HG02981 (cell line): ENCODE data around the gene DHCR7.
"Not testable (repeated sequence)": the region's sequence is repeated elsewhere in the genome, so short reads cannot be mapped to it uniquely, and the experiment has no call there.

Experiments
- ATAC-seq: cut with Tn5 transposase; IDR thresholded peaks from one replicate; pipeline ENCODE4 v1.9.1; 2021; ENCODE audit warnings: mild to moderate bottlenecking, moderate library complexity; ENCODE audit not compliant: unreplicated experiment

The DHCR7 gene

DNA sequence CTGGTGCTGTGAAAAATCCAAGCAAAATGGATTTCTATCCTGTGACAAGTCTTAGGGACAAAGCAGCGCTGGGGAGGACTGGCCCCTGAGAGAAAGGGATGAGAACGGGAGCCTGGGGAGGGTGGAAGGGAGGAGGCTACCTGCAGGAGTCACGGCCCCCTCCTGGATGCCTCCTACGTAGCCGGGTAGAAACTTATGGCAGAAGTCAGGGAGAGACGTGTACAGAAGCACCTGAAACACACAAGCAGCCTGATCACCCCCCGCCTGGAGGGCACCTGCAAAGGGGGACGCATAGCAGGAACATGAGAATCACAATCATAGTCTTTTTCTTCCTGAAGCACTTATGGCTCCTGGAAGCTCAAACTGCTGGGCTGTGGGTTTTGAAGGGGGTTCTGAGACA lies 6.1 kb downstream of the DHCR7 start:
- ATAC-seq, result no peak

DNA sequence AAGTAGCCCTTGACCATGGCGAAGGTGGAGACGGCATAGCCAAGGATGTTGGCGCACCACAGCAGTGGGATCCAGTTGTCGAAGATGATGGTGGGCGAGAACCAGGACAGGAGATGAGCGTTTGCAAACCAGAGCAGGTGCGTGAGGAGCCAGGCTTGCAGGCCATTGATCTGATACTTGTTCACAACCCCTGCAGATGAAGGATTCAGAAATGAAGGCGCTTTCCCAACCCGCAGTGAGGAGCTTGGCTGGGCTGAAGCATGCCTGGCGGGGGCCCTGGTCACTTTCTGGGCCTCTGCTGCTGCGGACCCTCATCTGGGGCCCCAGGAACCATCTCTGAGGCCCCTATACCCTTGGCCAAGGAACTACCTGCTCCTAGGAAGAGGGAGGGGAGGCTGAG lies 6.9 kb downstream of the DHCR7 start:
- no peak for ATAC-seq

DNA sequence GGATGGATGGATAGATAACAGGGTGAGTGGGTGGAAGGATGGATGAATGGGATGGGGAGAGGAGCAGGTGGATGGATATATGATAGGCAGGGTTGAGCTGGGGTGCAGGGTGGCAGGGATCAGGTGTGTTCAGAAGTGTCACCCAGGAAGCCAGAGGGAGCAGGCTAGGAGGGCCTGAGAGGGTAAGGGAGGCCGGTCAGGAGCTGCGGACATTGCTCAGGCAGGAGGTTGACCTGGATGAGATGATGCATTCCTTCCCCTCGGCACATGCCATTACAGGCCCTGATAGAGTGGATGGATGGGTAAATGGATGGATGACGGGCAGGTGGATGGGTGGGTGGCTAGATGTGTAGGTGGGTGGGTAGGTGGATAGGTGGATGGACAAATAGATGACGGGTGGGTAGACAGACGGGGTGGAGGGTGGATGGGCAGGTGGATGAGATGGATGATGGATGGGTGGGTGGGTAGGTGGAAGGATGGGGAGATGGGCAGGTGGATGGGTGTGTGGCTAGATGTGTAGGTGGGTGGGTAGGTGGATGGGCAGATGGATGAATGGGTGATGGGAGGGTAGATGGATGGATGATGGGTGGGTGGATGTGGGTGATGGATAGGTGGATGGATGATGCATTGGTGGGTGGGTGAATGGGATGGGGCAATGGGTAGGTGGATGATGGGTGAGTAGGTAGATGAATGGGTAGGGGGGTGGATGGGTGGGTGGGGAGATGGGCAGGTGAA lies 8.0 kb downstream of the DHCR7 start:
- no peak for ATAC-seq

DNA sequence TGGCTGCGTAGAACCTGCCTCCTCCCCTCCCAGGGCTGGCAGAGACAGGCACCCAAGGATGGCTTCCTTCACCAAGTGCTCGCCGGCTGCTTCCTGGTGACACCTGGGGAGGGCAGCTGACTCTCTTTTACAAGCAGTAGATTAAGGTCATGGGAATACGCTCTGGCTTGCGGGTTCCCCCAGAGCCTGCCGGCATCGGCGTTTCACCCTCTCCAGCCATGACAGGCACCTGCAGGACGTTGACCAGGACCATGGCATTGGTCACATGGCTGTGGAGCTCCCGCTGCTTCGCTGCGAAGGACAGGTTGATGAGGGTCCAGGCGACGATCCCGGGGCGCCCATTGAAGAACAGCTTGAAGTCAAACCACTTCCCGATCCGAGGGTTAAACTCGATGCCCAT lies 9.5 kb downstream of the DHCR7 start:
- ATAC-seq, result no peak

DNA sequence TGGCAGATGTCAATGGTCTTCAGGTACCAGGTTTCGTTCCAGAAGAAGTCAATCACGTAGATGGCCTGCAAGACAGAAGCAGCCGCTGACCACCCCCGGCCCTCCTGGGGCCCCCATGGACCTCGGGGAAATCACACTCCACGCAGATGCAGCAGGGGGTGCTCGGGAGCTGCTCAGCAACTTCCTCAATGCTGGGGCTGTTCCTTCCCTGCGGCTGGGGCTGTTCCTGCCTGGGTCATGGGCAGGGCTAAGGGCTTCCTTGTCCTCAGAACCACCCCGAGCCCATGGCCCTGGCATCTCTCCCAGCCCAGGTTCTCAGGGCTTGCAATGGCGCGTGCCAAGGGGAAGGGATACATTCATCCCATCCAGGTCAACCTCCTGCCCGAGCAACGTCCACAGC lies 10.3 kb downstream of the DHCR7 start:
- ATAC-seq, result no peak

DNA sequence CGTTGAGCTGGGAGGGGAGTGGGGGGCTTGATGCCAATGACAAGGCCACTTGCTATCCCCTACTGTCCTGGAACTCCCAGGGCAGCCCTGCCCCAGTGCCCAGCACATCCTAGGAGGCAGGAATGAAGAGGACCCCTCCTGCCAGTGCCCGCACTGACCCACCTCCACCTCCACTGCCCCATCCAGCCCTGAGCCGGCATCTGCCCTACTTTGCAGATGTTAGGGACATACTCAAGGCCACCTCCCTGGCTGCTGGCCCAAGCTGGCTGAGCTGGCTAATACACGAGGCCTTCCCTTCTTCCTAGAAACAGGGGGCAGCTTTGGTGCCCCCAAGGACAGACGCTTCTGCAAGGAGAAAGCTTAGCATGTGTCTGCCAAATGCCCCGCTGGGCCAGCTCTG lies 10.8 kb downstream of the DHCR7 start:
- no peak for ATAC-seq

DNA sequence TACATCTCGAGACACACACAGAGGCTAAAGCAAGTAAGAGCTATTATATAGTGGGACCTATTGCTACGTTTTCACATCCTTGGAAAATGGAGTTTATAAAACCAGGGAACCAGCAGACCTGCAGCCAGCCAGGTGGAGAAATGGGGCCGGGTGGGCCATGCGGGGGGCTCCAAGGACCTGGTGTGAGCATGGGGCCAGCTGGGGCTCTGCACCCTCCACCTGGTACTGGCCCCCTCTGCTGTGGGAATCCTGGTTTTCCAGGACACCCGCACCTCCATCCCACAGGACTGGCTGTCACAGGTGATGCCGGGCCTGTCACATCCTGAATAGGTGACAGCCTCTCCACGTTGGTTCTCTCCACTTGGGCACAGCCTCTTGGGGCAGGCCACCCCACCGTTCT lies 11.3 kb downstream of the DHCR7 start:
- no peak for ATAC-seq

DNA sequence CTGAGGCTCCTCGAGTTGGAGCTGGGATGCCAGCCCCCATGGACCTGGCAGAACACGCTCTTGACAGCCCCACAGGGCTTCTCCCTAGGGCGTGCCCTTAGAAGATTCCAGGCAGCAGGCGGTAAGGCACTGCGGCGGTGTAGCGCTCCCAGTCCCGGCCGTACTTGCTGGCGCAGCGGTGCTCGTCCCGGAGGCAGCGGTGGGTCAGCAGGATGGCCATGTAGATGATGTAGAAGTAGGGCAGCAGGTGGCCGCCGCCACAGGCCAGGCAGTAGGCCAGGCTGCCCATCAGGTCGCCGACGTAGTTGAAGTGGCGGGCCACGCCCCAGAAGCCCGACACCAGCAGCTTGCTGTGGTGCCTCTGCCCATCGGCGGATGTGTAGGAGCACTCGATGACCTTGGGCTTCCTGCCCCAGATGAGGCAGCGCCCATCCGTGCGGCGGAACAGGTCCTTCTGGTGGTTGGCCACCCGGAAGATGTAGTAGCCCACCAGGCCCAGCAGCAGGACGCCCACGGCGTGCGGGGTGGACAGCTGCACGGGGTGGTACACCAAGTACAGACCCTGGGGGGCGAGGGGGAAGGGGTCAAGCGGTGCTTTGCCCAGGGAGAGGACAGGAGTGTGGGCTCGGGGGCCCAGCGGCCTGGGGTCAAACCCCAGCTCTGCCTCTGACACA lies 12.8 kb downstream of the DHCR7 start:
- no peak for ATAC-seq

DNA sequence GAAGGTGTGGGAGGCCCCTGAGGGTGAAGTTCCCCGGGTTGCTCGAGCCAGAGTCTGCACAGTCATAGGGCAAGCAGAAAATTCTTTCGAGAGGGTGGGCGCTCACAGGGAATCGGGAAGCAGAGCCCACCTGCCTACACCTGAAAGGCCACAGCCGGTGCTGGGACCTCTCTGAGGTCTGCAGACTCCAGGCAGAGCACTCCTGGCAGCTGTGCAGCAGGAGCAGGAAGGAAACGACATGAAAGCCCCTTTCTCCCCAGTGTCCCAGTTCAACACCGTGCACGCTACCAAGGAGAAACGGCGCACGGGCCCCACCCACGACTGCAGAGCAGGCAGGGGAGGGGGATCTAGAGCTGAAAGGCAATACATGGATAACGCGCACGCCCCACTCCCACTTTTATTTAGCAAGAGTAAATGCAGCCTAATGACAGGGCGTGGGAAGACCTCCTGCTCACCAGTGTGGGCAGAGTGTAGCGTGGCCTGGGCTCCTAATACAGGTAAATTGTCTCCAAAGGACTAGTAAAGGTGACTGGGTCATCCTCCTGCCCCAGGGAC lies 13.5 kb downstream of the DHCR7 start:
- ATAC-seq, result no peak

DNA sequence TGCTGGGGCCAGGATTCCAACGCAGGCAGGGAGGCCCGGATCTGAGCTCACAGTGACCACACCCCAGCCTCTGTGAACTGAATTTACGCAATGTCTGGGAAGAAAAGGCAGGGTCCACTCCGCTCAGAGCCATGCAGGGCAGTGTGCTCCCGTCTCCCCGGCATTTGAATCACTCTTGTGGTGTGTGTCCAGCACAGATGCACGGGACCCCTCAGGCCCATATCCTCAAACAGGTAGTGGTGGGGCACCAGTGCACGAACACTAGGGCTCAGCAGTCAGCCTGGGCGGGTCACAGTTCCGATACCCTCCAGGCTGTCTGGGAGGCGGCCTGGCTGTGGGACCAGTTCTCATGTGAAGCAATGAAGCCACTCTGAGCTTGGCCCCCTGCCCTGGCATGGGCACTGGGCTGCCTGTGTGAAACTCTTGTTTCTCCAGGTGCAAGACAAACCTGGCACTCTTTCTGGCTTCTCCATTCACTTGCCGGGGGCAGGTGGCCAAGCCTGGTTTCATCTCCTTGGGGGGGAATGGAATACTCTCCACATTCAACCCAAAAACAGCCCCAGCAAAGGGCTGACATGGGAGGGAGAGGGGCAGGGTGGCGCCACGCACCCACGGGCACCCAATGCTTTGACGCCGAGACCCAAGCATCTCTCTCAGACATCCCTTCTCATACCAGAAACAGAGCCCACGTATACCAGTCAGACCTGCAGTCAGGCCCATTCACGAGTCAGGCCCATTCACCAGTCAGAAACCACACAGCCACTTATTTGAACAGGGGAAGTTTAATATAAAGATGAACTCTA lies 14.3 kb downstream of the DHCR7 start:
- no peak for ATAC-seq

DNA sequence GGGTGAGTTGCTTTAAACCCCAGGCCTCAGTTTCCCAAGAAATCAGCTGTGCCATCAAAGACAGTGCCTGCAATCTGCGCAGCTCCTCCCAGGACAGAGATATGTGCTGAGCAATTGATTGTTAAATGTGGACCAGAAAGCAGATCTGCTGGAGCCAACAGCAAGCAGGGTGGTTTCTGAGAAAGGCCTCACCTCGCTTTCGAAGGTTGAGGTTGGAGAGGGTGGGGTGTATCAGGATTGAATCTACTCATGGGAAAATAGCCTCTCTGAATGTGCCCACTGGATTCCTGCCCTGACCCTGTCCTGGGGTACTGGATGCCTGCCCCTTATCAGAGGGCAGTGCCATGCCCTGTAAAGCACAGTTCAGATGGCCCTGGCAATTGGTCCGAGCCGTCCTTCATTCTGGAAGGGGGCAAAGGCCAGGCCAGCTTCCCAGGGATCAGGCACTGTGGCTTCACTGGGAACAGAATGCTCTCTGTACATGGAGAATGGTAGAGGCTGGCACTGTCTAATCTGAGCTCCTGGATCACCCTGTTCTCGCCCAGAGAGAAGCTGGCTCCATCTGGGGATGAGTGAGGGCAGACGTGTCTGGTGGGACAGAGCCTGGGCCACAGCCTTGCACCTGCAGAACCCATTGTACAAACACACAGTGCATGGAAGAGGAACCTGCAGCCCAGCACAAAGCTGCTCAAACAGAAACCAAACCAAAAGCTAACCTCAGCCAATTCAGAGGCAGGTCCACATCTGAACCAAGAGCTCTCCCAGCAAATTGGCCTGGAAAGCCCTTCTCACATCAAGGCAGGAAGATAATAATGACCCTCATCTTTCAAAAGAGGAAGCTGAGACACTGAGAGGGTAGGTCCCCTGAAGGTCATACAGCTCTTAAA lies 15.2 kb downstream of the DHCR7 start:
- ATAC-seq, result no peak

DNA sequence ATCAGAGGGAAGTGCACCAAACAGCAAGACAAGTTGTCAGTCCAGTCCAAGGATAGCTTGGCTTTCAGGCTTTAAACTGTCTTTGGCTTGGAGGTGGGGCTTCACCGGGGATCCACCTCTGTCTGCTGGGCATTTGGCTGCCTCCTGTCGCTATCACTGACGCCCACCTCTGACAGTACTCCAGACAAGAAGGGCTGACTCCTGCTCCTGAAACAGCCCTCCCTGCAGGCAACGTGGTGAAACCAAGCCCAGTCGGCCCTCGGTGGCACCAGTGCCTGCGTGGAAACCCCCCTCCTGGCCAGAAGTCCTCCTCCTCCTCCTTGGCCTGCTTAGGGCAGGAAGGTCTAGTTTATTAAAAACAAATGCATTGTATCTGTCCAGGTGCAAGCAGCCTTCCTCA lies 16.9 kb downstream of the DHCR7 start:
- no peak for ATAC-seq

DNA sequence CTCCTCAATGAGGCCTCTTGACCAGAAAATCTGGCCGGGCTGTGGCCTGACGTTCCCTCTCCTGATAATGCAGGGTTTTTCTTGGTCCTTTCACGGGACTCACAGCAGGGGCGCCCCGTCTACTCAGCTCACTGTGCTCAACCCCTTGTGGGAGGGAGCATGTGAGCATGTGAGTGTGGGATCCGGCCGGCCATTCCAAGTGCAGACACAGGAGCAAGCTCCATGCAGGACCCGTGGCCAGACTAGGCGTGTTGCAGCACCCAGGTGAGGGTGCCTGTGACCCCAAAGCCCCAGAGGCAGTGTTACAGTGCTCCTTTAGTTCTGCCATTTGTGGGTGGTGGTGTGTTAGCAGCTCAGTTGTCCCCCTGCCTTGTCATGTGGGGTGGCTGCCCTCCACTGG lies 18.0 kb downstream of the DHCR7 start:
- no peak for ATAC-seq

DNA sequence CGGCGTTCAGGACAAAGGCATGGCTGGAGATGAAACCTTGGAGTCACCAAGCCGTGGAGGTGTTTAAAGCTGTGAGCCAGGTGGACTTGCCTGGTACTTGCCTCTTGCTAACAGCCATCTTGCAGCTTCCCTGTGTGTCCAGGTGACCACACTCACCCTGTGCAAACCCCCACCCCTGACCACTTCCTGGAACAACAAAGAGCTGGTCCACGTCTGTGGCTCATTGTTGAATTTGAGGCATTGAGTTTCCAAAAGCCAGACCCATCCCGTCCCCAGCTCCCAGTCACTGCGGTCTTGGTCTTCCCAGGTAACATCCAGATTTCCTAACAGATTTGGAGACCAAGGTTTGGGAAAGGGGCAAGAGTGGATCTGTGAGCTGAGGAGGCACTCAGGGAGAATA lies 18.5 kb downstream of the DHCR7 start:
- no peak for ATAC-seq

DNA sequence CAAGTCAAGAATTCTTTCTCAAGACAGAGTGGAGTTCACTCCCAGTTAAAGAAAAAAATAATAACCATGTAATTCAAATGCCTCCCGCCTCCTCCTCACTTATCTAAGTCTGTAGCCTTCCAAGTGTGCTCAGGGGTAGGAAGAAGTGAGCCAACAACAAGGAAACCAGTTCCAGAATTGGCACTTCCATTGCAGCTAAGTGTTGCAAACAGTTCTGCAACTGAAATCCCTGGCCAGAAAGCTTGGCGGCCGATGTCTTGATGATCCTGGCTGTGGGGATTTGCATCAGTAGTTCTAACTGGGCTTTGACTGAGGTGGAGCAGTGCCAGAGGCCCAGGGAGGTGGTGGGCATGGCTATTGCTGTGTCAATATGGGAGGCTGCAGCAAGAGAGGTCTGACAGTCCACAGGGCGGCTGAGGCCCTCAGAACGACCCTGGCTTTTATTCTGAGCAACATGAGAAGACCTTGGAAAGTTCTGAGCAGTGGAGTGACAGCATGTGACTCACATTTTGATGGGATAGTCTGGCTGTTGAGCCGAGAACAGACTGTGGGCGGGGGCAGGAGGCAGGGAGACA lies 19.2 kb downstream of the DHCR7 start:
- ATAC-seq, result no peak

DNA sequence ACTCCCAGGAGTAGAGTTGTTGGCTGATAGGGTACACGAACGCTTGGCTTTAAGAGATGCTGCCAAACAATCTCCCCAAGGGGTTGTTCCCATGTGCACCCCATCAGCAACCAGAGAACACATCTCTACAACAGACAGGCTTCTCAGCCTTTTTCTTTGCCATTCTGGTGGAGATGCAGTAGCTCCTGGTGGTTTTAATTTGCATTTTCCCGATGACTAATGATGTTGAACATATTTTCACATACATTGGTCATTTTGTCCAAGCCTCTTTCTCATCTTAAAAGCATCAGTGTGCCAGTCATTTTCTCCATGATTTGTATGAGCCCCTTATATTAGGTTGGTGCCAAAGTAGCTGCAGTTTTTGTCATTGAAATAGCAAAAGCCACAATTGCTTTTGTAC lies 21.8 kb downstream of the DHCR7 start:
- ATAC-seq, result no peak

DNA sequence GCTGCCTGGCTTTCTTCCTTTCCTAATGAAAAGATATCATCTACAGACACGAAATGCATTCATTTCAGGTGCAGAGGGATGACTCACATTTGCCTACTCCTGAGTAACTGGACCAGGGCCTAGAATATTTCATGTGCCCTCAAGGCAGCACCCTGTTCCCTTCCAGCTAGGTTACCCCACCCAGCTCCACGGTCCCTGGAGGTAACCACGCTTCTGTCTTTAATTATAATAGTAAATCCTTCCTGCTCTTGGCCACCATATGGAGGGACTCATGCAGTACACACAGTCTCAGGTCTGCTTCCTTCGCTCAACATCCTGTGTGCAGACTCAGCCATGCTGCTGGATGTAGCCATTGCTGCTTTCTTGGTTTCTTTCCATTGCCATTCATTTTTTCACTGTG lies 22.3 kb downstream of the DHCR7 start:
- ATAC-seq, result no peak

DNA sequence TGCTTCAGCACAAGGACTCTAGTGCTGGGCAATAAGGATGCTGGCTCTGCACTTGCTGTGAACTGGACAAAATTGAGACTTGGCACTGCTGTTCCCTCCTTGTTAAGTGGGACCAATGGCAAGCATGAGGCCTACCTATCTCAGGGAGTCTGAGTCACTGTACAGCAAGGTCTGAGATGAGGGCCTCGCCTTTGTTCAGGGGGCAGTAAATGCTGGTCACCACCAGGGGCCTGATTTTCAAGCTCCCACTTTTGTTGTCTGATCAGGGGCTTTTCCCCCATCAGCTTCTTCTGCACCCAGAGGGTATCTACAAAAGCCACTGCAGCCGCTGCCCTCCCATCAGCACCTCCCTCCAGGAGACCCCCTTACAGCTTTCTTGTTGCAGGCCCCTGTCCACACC lies 22.8 kb downstream of the DHCR7 start:
- no peak for ATAC-seq

DNA sequence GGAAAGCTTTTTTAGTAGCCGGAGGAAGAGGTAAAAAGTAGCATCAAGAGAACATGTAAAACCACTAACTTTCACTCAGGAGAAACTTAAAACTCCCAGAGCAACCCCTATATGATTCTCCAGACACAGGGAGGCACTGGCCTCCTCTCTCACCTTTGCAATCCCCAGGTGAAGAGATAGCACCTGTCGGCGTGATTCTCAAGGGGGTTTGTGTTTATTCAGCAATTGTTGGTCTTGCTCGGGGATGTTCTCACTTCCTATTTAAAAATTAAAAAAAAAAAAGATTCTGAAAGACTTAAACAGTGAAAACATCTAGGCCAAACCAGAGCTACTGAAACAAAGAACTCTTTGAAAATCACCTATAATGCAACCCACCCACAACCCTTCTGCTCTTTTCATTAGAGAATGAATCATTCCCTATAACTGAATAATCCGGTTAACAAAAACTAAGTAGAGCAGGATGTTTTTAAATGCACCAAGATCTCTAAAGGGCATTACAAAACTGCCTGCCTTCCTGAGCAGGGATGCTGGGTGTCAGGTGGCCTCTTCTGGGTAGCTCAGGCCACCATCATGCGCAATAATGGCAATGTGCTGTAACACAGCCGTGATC lies 24.9 kb downstream of the DHCR7 start:
- ATAC-seq, result no peak

DNA sequence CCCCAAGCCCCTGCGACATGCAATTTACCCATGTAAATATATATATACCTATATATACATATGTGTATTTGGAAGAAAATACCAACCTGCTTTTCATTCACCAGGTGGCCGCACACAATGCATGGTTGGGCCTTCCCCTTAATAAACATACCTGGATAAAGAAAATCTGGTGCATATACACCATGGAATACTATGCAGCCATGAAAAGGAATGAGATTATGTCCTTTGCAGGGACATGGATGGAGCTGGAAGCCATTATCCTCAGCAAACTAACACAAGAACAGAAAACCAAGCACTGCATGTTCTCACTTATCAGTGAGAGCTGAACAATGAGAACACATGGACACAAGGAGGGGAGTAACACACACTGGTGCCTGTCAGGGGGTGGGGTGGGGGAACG lies 25.9 kb downstream of the DHCR7 start:
- not testable (repeated sequence) for ATAC-seq
